Thyroid gland (tissue), 4 donors: ENCODE measurements around the gene PAK5.

Experiments
- POLR2A ChIP-seq, 2 donors: fragments of 450-650 bp; IDR thresholded peaks; one replicate each; pipeline ENCODE4 v1.6.1; 2017; ENCODE audit warnings: antibody characterized with exemption in 2 of 2, mild to moderate bottlenecking in 2 of 2, moderate library complexity in 1 of 2
- TF ChIP-seq, protein P1 (sequence below), 6 experiments: fragments of 200-600 bp in 3 of 6; fragments of 450-650 bp in 3 of 6; sonication (generic) in 3 of 6; IDR thresholded peaks; one replicate each; pipeline ENCODE4 v1.5.1; 2016 to 2019; ENCODE audit warnings: antibody characterized with exemption in 6 of 6, mild to moderate bottlenecking in 2 of 6, inconsistent platforms in 1 of 6, moderate library complexity in 1 of 6

GRCh38 chr20:9535449-9535848 is 303.4 kb downstream of the PAK5 start:
- TF ChIP-seq, protein P1, sequence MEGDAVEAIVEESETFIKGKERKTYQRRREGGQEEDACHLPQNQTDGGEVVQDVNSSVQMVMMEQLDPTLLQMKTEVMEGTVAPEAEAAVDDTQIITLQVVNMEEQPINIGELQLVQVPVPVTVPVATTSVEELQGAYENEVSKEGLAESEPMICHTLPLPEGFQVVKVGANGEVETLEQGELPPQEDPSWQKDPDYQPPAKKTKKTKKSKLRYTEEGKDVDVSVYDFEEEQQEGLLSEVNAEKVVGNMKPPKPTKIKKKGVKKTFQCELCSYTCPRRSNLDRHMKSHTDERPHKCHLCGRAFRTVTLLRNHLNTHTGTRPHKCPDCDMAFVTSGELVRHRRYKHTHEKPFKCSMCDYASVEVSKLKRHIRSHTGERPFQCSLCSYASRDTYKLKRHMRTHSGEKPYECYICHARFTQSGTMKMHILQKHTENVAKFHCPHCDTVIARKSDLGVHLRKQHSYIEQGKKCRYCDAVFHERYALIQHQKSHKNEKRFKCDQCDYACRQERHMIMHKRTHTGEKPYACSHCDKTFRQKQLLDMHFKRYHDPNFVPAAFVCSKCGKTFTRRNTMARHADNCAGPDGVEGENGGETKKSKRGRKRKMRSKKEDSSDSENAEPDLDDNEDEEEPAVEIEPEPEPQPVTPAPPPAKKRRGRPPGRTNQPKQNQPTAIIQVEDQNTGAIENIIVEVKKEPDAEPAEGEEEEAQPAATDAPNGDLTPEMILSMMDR (IDR thresholded peaks at IDR 0.05): no peak
- TF ChIP-seq POLR2A (IDR thresholded peaks at IDR 0.05): no peak
